Uterus (tissue), 4 donors: ENCODE data around the gene SPHK2. TPM values are rescaled to one million over a fixed set of nuclear protein-coding genes. Genes with fewer than 3 reads are reported as not detected.

Experiments used
- DNase-seq, 2 donors: peaks; one replicate each; pipeline ENCODE4 v3.0.0-alpha.2; 2019 to 2020
- H3K27ac ChIP-seq, 2 donors: fragments of 200-600 bp; sonication (generic); 1 replicate in 1 of 2; 2 replicates in 1 of 2; pipeline ENCODE4 v1.5.1; 2016 to 2018
- H3K27me3 ChIP-seq, 2 donors: fragments of 200-600 bp; sonication (generic); one replicate each; pipeline ENCODE4 v1.5.1; 2018 to 2019; ENCODE audit warnings: control low read depth in 1 of 2
- H3K36me3 ChIP-seq, 2 donors: fragments of 200-600 bp; sonication (generic); one replicate each; pipeline ENCODE4 v1.5.1; 2019; ENCODE audit warnings: control low read depth in 1 of 2
- H3K4me1 ChIP-seq, 2 donors: fragments of 200-600 bp; sonication (generic); one replicate each; pipeline ENCODE4 v1.5.1; 2018 to 2019; ENCODE audit warnings: control low read depth in 1 of 2
- H3K4me3 ChIP-seq, 2 donors: fragments of 200-600 bp; sonication (generic); 1 replicate in 1 of 2; 2 replicates in 1 of 2; pipeline ENCODE4 v1.5.1; 2018 to 2019; ENCODE audit warnings: mild to moderate bottlenecking in 1 of 2
- H3K9me3 ChIP-seq, 2 donors: fragments of 200-600 bp; sonication (generic); one replicate each; pipeline ENCODE4 v1.5.1; 2019; ENCODE audit warnings: control low read depth in 1 of 2
- CTCF ChIP-seq, 4 experiments: fragments of 200-600 bp in 2 of 4; fragments of 450-650 bp in 2 of 4; sonication (generic) in 2 of 4; IDR thresholded peaks; one replicate each; pipeline ENCODE4 v1.5.1; 2016 to 2019; ENCODE audit warnings: antibody characterized with exemption in 4 of 4, mild to moderate bottlenecking in 2 of 4, moderate library complexity in 1 of 4
- POLR2A ChIP-seq, 2 donors: fragments of 450-650 bp; IDR thresholded peaks; one replicate each; pipeline ENCODE4 v1.6.1; 2016; ENCODE audit warnings: antibody characterized with exemption in 2 of 2, mild to moderate bottlenecking in 1 of 2, moderate library complexity in 1 of 2
- intact Hi-C: fragments of 100-400 bp; cut with DNase I; formaldehyde crosslinking; loops from one replicate; pipeline ENCODE4 v1.15.1; 2023; ENCODE audit warnings: low total_unique reads
- total RNA-seq, 4 donors: library from RNA; depleted of rRNA in 3 of 4; stranded (reverse); fragments of >200 nt in 3 of 4; gene quantifications; one replicate each; pipeline versions ENCODE4 v1.1.0 to v1.2.4, GENCODE V29; 2014 to 2023
- donor health status: DM: yes; HTN: yes; CAD: no.

The SPHK2 gene
- total RNA-seq, 4 donors from 2014 or later = 10.0 to 27.2 (median 21.7) TPM

- Histone ChIP-seq H3K27ac (no peak overlapping the region), H3K27me3 (no peaks in the 10 kb centered on the region), H3K36me3 (no peaks in the 10 kb centered on the region), H3K4me3 (no peak overlapping the region), H3K9me3 (no peaks in the 10 kb centered on the region), H3K4me1 (peaks cover 6 to 8% of the 10 kb centered on the region in 2 donors)
- no peak for DNase-seq
- TF ChIP-seq CTCF (IDR thresholded peaks at IDR 0.05) (no peak), POLR2A (IDR thresholded peaks at IDR 0.05) (no peak)
- intact Hi-C loops = loop anchor here (10.0 kb wide), 1 partner anchor 313 kb away; the partner anchor contains the start of gene BAX
Measured at GRCh38 chr19:48641850-48642249, 22.5 kb downstream of the SPHK2 start.

DNA sequence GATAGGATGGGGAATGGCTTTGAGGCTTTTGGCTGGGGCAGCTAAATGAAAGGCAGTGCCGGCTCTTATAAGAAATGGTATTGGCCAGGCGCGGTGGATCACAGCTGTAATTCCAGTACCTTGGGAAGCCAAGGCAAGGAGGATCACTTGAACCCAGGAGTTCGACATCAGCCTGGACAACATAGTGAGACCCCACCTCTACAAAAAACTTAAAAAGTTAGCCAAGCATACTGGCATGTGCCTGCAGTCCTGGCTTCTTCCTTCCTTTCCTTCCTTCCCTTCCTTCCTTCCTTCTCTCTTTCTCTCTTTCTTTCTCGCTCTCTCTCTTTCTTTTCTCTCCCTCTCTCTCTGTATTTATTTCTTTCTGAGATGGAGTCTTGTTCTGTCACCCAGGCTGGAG, 23.6 kb downstream of the SPHK2 start:
- no peak overlapping the region for H3K27ac ChIP-seq
- intact Hi-C loops = loop anchor here (10.0 kb wide), 1 partner anchor 312 kb away; the partner anchor contains the start of gene BAX
- no peaks in the 10 kb centered on the region for H3K9me3 ChIP-seq
- peaks cover 6 to 8% of the 10 kb centered on the region in 2 donors for H3K4me1 ChIP-seq
- DNase-seq = no peak
- no peaks in the 10 kb centered on the region for H3K27me3 ChIP-seq
- TF ChIP-seq POLR2A (IDR thresholded peaks at IDR 0.05) = no peak
- no peak for TF ChIP-seq CTCF (IDR thresholded peaks at IDR 0.05)
- H3K36me3 ChIP-seq = no peaks in the 10 kb centered on the region
- no peak overlapping the region for H3K4me3 ChIP-seq

DNA sequence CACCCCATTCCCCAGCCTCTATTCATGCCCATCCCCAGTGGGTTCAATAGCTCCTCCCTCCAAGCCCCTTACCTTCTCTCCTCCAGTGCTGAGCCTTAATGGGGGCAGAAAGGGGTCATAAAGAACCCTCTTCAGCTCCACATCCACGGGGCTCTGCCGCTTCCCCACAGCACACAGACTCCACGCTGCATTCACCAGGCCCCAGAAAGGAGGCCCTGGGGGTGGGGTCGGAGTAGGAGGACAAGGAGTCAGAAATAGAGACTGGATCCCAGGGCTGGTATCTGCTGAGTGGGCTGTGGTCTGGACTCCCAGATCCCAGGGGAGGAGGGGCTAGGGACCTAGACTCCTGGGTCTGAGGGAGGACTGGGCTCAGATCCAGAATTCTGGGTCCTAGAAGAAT, 25.0 kb downstream of the SPHK2 start:
- Histone ChIP-seq H3K4me1 (peaks cover 0 to 6% of the 10 kb centered on the region in 2 donors), H3K4me3 (peak overlapping the region in 1 of 2 donors; percentile 51), H3K27ac (peak overlapping the region; percentile 97 to 99), H3K27me3 (no peaks in the 10 kb centered on the region), H3K36me3 (no peaks in the 10 kb centered on the region), H3K9me3 (no peaks in the 10 kb centered on the region)
- intact Hi-C loops = loop anchor here (10.0 kb wide), 1 partner anchor 310 kb away; the partner anchor contains the start of gene BAX
- DNase-seq = no peak
- no peak for TF ChIP-seq CTCF (IDR thresholded peaks at IDR 0.05)

DNA sequence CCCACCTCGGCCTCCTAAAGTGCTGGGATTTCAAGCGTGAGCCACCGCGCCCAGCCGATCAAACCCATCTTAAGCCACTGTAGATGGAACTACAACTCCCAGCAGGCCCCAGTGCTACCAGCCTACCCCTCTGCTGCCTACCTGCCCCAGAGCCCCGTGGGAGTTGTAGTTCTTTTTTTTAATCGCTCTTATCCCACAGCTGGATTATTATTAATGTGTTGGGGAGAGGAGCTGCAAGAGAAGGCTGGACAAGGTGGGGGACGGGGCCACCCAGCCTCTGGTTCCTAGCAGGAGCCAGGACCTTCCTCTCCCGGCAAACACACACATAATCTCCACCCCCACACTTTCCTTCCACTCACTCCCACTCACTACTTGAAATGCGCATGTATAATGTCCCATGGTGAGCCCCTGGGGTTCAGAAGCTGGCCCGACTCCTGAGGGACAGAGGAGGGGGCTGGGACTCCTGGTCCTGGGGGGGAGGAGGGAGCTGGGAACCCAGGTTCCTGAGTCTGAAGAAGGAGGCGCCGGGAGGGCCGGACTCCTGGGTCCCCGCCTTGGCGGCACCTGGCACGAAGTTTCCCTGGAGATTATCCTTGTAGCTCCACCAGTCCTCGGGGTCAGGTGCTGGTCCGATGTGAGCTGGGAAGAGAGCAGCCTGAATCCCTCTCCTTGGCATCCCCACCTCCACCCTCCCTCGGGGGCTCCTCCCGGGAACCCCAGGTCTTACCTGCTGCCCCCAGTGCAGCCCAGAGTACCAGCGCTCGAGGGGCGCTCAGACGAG, 25.7 kb downstream of the SPHK2 start:
- TF ChIP-seq CTCF (IDR thresholded peaks at IDR 0.05) (peak in 1 of 4 experiments; percentile 5), POLR2A (IDR thresholded peaks at IDR 0.05) (peak; percentile 37 to 65)
- Histone ChIP-seq H3K4me1 (peaks cover 0 to 6% of the 10 kb centered on the region in 2 donors), H3K27ac (peak overlapping the region; percentile 97 to 99), H3K9me3 (no peaks in the 10 kb centered on the region), H3K27me3 (no peaks in the 10 kb centered on the region), H3K36me3 (no peaks in the 10 kb centered on the region), H3K4me3 (peak overlapping the region; percentile 51 to 77)
- intact Hi-C loops = loop anchor here (10.0 kb wide), 1 partner anchor 310 kb away; the partner anchor contains the start of gene BAX
- DNase-seq = peak; percentile 79 to 89

GRCh38 chr19:48645620-48646000, 26.3 kb downstream of the SPHK2 start:
- Histone ChIP-seq H3K4me1 (peaks cover 0 to 6% of the 10 kb centered on the region in 2 donors), H3K27ac (peak overlapping the region; percentile 97 to 99), H3K9me3 (no peaks in the 10 kb centered on the region), H3K27me3 (no peaks in the 10 kb centered on the region), H3K4me3 (peak overlapping the region; percentile 51 to 77), H3K36me3 (no peaks in the 10 kb centered on the region)
- TF ChIP-seq POLR2A (IDR thresholded peaks at IDR 0.05) (no peak), CTCF (IDR thresholded peaks at IDR 0.05) (no peak)
- DNase-seq = no peak
- intact Hi-C loops = loop anchor here (10.0 kb wide), 1 partner anchor 309 kb away; the partner anchor contains the start of gene BAX
